Occipital lobe (tissue), 2 donors: ENCODE data around the gene SH3PXD2B. TPM values are rescaled to one million over a fixed set of nuclear protein-coding genes. Genes with fewer than 3 reads are reported as not detected.
"Not testable (repeated sequence)": the region's sequence is repeated elsewhere in the genome, so short reads cannot be mapped to it uniquely, and the experiment has no call there.

Source experiments
- DNase-seq: peaks from one replicate; lab custom pipeline; 2025; lab: John Stamatoyannopoulos, UW
- total RNA-seq: library from RNA; depleted of rRNA; stranded (reverse); fragments of >200 nt; gene quantifications from one replicate; pipeline ENCODE4 v1.2.3, GENCODE V29; 2014

Gene SH3PXD2B
- total RNA-seq, 1 donor from 2014 or later = 17.6 TPM

GRCh38 chr5:172420235-172420939 is 33.9 kb downstream of the SH3PXD2B start:
- no peak for DNase-seq

GRCh38 chr5:172418862-172419814 is 35.2 kb downstream of the SH3PXD2B start:
- DNase-seq = no peak

- DNase-seq = peak; percentile 59
Observed at GRCh38 chr5:172417983-172418630, 36.2 kb downstream of the SH3PXD2B start.

- no peak for DNase-seq
Observed at GRCh38 chr5:172417130-172417841, 37.0 kb downstream of the SH3PXD2B start.

- no peak for DNase-seq
Observed at GRCh38 chr5:172415362-172416275, 38.7 kb downstream of the SH3PXD2B start.

GRCh38 chr5:172414531-172415361 is 39.6 kb downstream of the SH3PXD2B start:
- DNase-seq = no peak

GRCh38 chr5:172413601-172414171 is 40.6 kb downstream of the SH3PXD2B start:
- DNase-seq = no peak

- no peak for DNase-seq
Observed at GRCh38 chr5:172412724-172413286, 41.5 kb downstream of the SH3PXD2B start.

GRCh38 chr5:172411484-172412072 is 42.7 kb downstream of the SH3PXD2B start:
- DNase-seq = no peak

- no peak for DNase-seq
Observed at GRCh38 chr5:172410662-172411483, 43.5 kb downstream of the SH3PXD2B start.

GRCh38 chr5:172410160-172410559 is 44.2 kb downstream of the SH3PXD2B start:
- no peak for DNase-seq

GRCh38 chr5:172409477-172409876 is 44.8 kb downstream of the SH3PXD2B start:
- DNase-seq = not testable (repeated sequence)

GRCh38 chr5:172407822-172408221 is 46.5 kb downstream of the SH3PXD2B start:
- no peak for DNase-seq

GRCh38 chr5:172407241-172407691 is 47.1 kb downstream of the SH3PXD2B start:
- no peak for DNase-seq

- DNase-seq = no peak
Observed at GRCh38 chr5:172405226-172406107, 48.9 kb downstream of the SH3PXD2B start.

GRCh38 chr5:172404746-172405145 is 49.6 kb downstream of the SH3PXD2B start:
- no peak for DNase-seq
